Ovary (tissue), 9 donors: Measurements from ENCODE around the gene PPIL6. TPM values are rescaled to one million over a fixed set of nuclear protein-coding genes. Genes with fewer than 3 reads are reported as not detected.
A peak's percentile ranks its signal among the peaks of the same experiment; 100 is the strongest.

Experiments used
- DNase-seq, 5 donors: peaks; one replicate each; pipeline ENCODE4 v3.0.0-alpha.2; 2019 to 2020
- H3K27ac ChIP-seq, 2 donors: fragments of 200-600 bp; one replicate each; pipeline versions ENCODE4 v1.5.1 to v1.8.0; 2019 to 2022
- H3K27me3 ChIP-seq: fragments of 200-600 bp; one replicate; pipeline ENCODE4 v1.8.0; 2022
- H3K36me3 ChIP-seq: fragments of 200-600 bp; sonication (generic); one replicate; pipeline ENCODE4 v1.5.1; 2019
- H3K4me1 ChIP-seq: one replicate; pipeline ENCODE4 v1.8.1; 2013; ENCODE audit warnings: mild to moderate bottlenecking, moderate library complexity; ENCODE audit not compliant: insufficient read depth
- H3K4me3 ChIP-seq: fragments of 200-600 bp; sonication (generic); one replicate; pipeline ENCODE4 v1.5.1; 2017
- H3K9me3 ChIP-seq, 2 donors: fragments of 200-600 bp in 1 of 2; sonication (generic) in 1 of 2; one replicate each; pipeline versions ENCODE4 v1.5.1 to v1.8.1; 2013 to 2019; ENCODE audit warnings: mild to moderate bottlenecking in 1 of 2, moderate library complexity in 1 of 2
- EP300 ChIP-seq: sonication (generic); formaldehyde crosslinking; IDR thresholded peaks from one replicate; pipeline ENCODE4 v1.6.1; 2017; ENCODE audit warnings: antibody characterized with exemption
- POLR2A ChIP-seq: fragments of 450-650 bp; IDR thresholded peaks from one replicate; pipeline ENCODE4 v1.6.1; 2017; ENCODE audit warnings: antibody characterized with exemption, mild to moderate bottlenecking, moderate library complexity
- WGBS, 3 donors: extraction: QIAGEN DNeasy Blood & Tissue Kit in 1 of 3; methylation state at CpG; one replicate each; pipeline versions ENCODE4 v1.1.5 to v1.1.7; 2013 to 2017; 5-methylcytosine and 5-hydroxymethylcytosine counted together
- intact Hi-C, 4 donors: fragments of 100-400 bp; cut with DNase I; formaldehyde crosslinking; loops; one replicate each; pipeline versions ENCODE4 v1.11.0 to v1.15.1; 2022 to 2023
- polyA plus RNA-seq, 2 donors: library from polyadenylated mRNA; stranded (reverse); fragments of 200-250 nt in 1 of 2; fragments of 350-450 nt in 1 of 2; fragmentation: Illumina TruSeq in 1 of 2; extraction: RNeasy Lipid Tissue Mini Kit (QIAGEN cat#74804) in 1 of 2; gene quantifications; one replicate each; pipeline ENCODE4 v1.2.3, GENCODE V29; 2013 to 2014
- total RNA-seq, 7 donors: library from RNA; depleted of rRNA in 2 of 7; stranded (reverse); fragments of >200 nt in 2 of 7; fragmentation: NEBNext Ultra II Directional in 3 of 7; extraction: Animal tissue kit (Norgen Biotek cat#: 25700) in 3 of 7; gene quantifications; one replicate each; pipeline versions ENCODE4 v1.1.0 to v1.2.4, GENCODE V29; 2016 to 2023
- TF ChIP-seq, protein P1 (sequence below), 3 donors: fragments of 450-650 bp in 2 of 3; fragments of 200-600 bp in 1 of 3; IDR thresholded peaks; one replicate each; pipeline versions ENCODE4 v1.5.1 to v1.8.0; 2016 to 2022; ENCODE audit warnings: antibody characterized with exemption in 3 of 3, mild to moderate bottlenecking in 1 of 3
- donor health status: DM: no; HTN: no; CAD: no; lungs with moderate emphysema.
- donor health status: DM: no; HTN: no; CAD: no.
- donor health status: Bipolar disorder and iron deficiency.
- donor health status: DM: yes; HTN: yes; CAD: no.
- donor health status: DM: no; HTN: no; CAD: no.
- donor health status: DM: yes; HTN: yes; CAD: no.

Gene PPIL6
- total and polyA plus RNA-seq, 9 donors, result 6.3 to 29.8 (median 10.9) TPM

DNA sequence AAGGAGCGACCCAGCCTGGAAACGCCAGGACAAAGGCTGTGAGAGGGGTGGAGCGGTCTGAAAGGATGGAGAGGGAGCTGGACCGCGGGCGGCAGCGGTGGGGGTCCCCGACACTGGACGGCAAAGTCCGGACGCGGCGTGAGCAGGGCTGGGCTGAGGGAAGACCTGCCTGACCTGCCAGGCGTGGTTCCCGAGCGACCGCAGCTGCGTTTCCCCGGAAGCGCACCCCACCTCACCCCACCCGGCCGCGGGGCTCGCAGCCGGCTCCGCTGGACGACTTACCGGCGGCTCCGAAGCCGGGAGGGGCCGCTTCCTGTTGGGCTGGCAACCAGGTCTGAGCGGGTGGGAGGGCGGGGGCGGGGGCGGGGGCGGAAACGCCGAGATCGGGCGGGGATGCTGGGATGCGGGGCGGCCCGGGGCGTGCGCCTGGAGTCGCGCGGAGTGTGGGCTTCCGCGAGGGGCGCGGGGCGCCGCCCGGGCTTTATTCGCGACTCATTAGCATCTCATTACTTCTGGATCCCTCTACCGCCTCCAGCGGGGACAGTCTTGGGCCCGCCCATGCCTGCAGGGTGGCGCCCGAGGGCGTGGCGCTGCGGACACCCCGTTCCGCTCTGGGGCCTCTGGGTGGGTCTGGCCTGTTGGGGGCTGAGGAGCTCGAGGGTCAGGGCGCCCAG, 15.1 kb upstream of the PPIL6 start, which contains the start of gene MICAL1:
Gene MICAL1 (minus strand): TSS at position 336 of the 674 bp plus-strand sequence. CDS start 1,576 bp downstream, outside the sequence.
- peak; percentile 68 to 79 (median 71) for DNase-seq
- no peaks in the 10 kb centered on the region for H3K27me3 ChIP-seq
- H3K4me3 ChIP-seq, result peak within 1 kb of the TSS; percentile 81
- no peaks in the 10 kb centered on the region for H3K36me3 ChIP-seq
- H3K27ac ChIP-seq, result peak within 1 kb of the TSS in 1 of 2 donors; percentile 42
- WGBS, 3 donors, result 0 to 1% (median 0%) methylated on average over 25 to 70 of the region's 70 CpGs
- TF ChIP-seq, protein P1, sequence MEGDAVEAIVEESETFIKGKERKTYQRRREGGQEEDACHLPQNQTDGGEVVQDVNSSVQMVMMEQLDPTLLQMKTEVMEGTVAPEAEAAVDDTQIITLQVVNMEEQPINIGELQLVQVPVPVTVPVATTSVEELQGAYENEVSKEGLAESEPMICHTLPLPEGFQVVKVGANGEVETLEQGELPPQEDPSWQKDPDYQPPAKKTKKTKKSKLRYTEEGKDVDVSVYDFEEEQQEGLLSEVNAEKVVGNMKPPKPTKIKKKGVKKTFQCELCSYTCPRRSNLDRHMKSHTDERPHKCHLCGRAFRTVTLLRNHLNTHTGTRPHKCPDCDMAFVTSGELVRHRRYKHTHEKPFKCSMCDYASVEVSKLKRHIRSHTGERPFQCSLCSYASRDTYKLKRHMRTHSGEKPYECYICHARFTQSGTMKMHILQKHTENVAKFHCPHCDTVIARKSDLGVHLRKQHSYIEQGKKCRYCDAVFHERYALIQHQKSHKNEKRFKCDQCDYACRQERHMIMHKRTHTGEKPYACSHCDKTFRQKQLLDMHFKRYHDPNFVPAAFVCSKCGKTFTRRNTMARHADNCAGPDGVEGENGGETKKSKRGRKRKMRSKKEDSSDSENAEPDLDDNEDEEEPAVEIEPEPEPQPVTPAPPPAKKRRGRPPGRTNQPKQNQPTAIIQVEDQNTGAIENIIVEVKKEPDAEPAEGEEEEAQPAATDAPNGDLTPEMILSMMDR (IDR thresholded peaks at IDR 0.05), result peak in 1 of 3 donors; percentile 20
- TF ChIP-seq EP300, result no peak
- TF ChIP-seq POLR2A, result no peak
- no peaks in the 10 kb centered on the region for H3K9me3 ChIP-seq
- intact Hi-C loops, result no loop called here
- H3K4me1 ChIP-seq, result peaks cover 3% of the 10 kb centered on the region

DNA sequence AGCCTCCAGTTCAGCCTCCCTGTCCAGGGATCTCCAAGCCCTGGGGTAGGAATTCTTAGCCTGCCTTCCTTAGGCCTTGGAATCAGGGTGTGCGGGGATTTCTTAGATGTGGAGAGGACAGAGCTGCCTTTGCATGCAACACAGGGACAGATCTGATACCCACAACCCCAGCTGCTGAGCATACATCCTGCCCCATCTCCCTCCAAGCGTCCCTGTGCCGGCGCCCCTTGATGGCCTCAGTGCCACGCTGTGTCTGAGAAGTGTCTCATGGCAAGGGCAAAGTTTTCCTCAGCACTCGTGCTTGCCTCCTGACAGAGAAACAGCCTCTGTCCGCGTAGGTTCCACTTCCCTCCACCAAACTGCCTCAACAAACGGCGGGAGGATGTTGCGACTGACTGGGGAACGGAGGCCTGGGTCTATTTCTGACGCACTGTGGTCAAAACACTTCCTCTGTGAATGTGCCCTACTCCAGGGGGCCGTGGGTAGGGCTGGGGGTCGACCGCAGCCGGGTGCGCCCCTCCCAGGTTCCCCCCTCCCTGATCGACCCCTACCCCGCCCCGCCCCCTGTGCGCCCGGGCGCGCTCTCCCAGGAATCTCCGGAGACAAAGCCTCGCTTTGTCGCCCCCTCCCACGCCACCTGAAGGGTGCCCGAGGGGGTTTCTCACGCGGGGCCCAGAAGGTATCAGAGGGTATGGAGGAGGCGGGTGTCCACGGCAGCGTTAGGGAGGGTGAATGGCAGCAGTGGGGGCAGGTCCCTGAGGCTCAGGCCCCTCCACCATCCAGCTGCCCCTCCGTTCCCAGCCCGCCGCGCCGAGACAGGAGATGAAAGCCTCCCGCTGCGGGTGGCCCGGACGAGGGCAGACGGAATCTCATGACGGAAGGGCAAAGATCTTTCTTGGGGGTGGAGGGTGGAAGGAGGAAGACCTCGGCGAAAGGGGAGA, 14.3 kb upstream of the PPIL6 start:
- WGBS, 3 donors, result 11 to 14% (median 13%) methylated on average over 29 to 48 of the region's 48 CpGs
- peak in 2 of 5 donors; percentile 39 to 44 for DNase-seq
- Histone ChIP-seq H3K4me3 (peak overlapping the region; percentile 81), H3K27ac (peak overlapping the region in 1 of 2 donors; percentile 42), H3K36me3 (no peaks in the 10 kb centered on the region), H3K9me3 (no peaks in the 10 kb centered on the region), H3K4me1 (peaks cover 3% of the 10 kb centered on the region), H3K27me3 (no peaks in the 10 kb centered on the region)
- TF ChIP-seq EP300 (no peak), POLR2A (no peak)
- TF ChIP-seq, protein P1 (IDR thresholded peaks at IDR 0.05), result no peak
- intact Hi-C loops, result no loop called here

DNA sequence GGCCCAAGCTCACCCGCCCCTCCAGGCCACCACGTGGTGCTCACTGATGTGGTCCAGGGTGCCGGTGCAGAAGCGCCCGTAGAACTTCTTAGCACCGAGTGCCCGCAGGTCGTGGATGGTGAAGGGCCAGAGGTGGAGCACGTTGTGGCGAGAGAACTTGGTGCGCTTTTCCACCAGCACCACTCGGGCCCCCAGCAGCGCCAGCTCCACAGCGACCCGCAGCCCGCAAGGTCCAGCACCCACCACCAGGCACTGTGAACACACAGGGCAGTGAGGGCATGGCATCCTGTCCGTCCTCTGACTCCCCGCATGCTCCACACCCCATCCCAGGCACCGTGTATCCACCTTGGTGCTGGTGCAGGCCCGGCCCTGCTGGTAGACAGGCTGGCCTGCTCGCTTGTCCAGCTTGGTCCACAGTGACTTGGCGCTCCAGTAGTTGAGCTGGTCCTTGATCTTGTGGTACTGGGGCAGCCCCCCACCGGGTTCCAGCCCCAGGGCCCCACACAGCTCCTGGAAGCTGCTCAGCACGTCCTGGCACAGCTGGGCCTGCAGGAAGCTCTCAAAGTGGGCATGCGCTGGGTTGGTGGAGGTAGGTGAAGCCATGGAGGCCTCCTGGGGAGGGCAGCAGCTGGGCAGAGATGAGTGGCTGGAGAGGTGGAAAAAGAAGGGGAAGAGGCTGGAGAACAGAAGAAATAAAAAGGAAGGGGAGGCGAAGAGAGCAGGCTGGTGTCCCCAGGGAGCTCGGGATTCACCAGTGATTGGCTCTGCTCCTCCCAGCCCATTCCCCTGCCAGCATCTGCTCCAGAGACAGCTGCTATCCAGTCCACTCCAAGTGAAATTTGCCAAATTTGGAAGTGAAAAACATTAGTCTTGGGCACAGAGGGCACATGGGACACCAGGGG, 13.4 kb upstream of the PPIL6 start:
- Histone ChIP-seq H3K36me3 (no peaks in the 10 kb centered on the region), H3K27me3 (no peaks in the 10 kb centered on the region), H3K4me3 (no peak overlapping the region), H3K9me3 (no peaks in the 10 kb centered on the region), H3K27ac (no peak overlapping the region), H3K4me1 (peaks cover 3% of the 10 kb centered on the region)
- TF ChIP-seq, protein P1 (IDR thresholded peaks at IDR 0.05), result no peak
- TF ChIP-seq EP300 (no peak), POLR2A (no peak)
- 87 to 92% (median 87%) methylated on average over 27 of the region's 27 CpGs for WGBS, 3 donors
- intact Hi-C loops, result no loop called here
- DNase-seq, result peak in 2 of 5 donors; percentile 51 to 67

DNA sequence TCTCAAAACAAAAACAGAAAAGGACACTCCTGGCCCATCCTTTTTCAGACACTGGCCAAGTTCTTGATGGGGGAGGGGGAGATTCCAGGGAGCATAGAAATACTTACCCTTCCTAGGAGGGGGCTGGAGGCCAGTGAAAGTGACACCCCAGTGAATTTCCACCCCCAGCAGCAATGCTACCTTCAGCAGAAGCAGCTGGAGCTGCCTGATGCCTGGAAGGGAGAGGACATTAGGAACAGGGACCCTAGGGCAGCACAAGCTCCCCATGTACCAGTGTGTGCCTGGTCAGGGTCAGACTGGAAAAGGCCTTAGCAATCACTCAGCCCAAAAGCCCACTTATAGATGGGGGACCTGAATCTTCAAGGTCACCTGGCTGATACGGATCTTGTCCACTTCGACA, 12.7 kb upstream of the PPIL6 start:
- no peaks in the 10 kb centered on the region for H3K27me3 ChIP-seq
- no peak overlapping the region for H3K4me3 ChIP-seq
- 77 to 82% (median 80%) methylated on average over 2 of the region's 2 CpGs for WGBS, 3 donors
- no peak for DNase-seq
- H3K4me1 ChIP-seq, result peaks cover 3% of the 10 kb centered on the region
- H3K36me3 ChIP-seq, result no peaks in the 10 kb centered on the region
- intact Hi-C loops, result no loop called here
- no peak overlapping the region for H3K27ac ChIP-seq
- TF ChIP-seq POLR2A (no peak), EP300 (no peak)
- TF ChIP-seq, protein P1 (IDR thresholded peaks at IDR 0.05), result no peak
- H3K9me3 ChIP-seq, result no peaks in the 10 kb centered on the region
